Activated CD8-positive, alpha-beta memory T cell treated with anti-CD3 and anti-CD28 coated beads for 36 hours (primary cell): Measurements from ENCODE around the gene MXD3. TPM values are rescaled to one million over a fixed set of nuclear protein-coding genes. Genes with fewer than 3 reads are reported as not detected.

ENCODE experiments used
- CTCF ChIA-PET: fragments of 350-600 bp; sonication (Branson Sonifier 250); formaldehyde crosslinking; loops from one replicate; lab custom pipeline; 2021; ENCODE audit warnings: antibody characterized with exemption; lab: Charles Lee
- POLR2A ChIA-PET: fragments of 350-600 bp; sonication (Branson Sonifier 250); formaldehyde crosslinking; loops from one replicate; lab custom pipeline; 2021; ENCODE audit warnings: antibody characterized with exemption; lab: Charles Lee
- total RNA-seq, 2 experiments: library from RNA; stranded (reverse); gene quantifications; one replicate each; pipeline ENCODE4 v1.2.3, GENCODE V29; 2021

Gene MXD3
- total RNA-seq, 2 experiments from 2014 or later = 11.0 to 11.8 TPM

- CTCF ChIA-PET = interaction anchor here (0.5 to 2.0 kb wide), 7 partner anchors 9 to 188 kb away, joined by 3 to 6 read pairs (median 3); no protein-coding TSS in a partner anchor
- POLR2A ChIA-PET = interaction anchor here (1.5 kb wide), 1 partner anchor 168 kb away, joined by 3 read pairs; no protein-coding TSS in a partner anchor
Observed at GRCh38 chr5:177301503-177302165, 10.1 kb downstream of the MXD3 start.

- POLR2A ChIA-PET = interaction anchor here (1.5 kb wide), 1 partner anchor 168 kb away, joined by 3 read pairs; no protein-coding TSS in a partner anchor
Observed at GRCh38 chr5:177300951-177301350, 10.7 kb downstream of the MXD3 start.

GRCh38 chr5:177300236-177300880 is 11.3 kb downstream of the MXD3 start:
- POLR2A ChIA-PET = interaction anchor here (0.6 to 1.5 kb wide), 2 partner anchors 13 to 167 kb away, joined by 3 read pairs; no protein-coding TSS in a partner anchor
- CTCF ChIA-PET = interaction anchor here (1.2 to 2.3 kb wide), 4 partner anchors 8 to 198 kb away, joined by 3 to 7 read pairs (median 4); partner anchors contain the start of gene PDLIM7

More at GRCh38 chr5:177300951-177301350, 10.7 kb downstream of the MXD3 start:
- CTCF ChIA-PET = interaction anchor here (0.5 to 2.3 kb wide), 7 partner anchors 9 to 187 kb away, joined by 3 to 7 read pairs (median 4); no protein-coding TSS in a partner anchor

- CTCF ChIA-PET = interaction anchor here (1.2 to 2.3 kb wide), 2 partner anchors 10 to 198 kb away, joined by 3 to 7 read pairs; partner anchors contain the start of gene PDLIM7
- POLR2A ChIA-PET = interaction anchor here (0.6 kb wide), 1 partner anchor 14 kb away, joined by 3 read pairs; no protein-coding TSS in a partner anchor
Observed at GRCh38 chr5:177299697-177300096, 12.0 kb downstream of the MXD3 start.

- ChIA-PET CTCF (interaction anchor here (1.1 kb wide), 2 partner anchors 11 to 66 kb away, joined by 3 to 4 read pairs; no protein-coding TSS in a partner anchor), POLR2A (no interaction called here)
Observed at GRCh38 chr5:177297922-177298321, 13.8 kb downstream of the MXD3 start.

- ChIA-PET CTCF (interaction anchor here (0.8 kb wide), 1 partner anchor 13 kb away, joined by 4 read pairs; no protein-coding TSS in a partner anchor), POLR2A (interaction anchor here (0.6 kb wide), 1 partner anchor 289 kb away, joined by 3 read pairs; no protein-coding TSS in a partner anchor)
Observed at GRCh38 chr5:177296581-177296980, 15.1 kb downstream of the MXD3 start.

- ChIA-PET POLR2A (no interaction called here), CTCF (no interaction called here)
Observed at GRCh38 chr5:177295924-177296323, 15.8 kb downstream of the MXD3 start.

GRCh38 chr5:177294632-177295031 is 17.1 kb downstream of the MXD3 start:
- CTCF ChIA-PET = interaction anchor here (0.9 kb wide), 1 partner anchor 9 kb away, joined by 3 read pairs; no protein-coding TSS in a partner anchor
- POLR2A ChIA-PET = no interaction called here

- CTCF ChIA-PET = interaction anchor here (0.9 to 1.5 kb wide), 2 partner anchors 9 to 16 kb away, joined by 3 to 4 read pairs; no protein-coding TSS in a partner anchor
- POLR2A ChIA-PET = no interaction called here
Observed at GRCh38 chr5:177293819-177294581, 17.7 kb downstream of the MXD3 start.

GRCh38 chr5:177291735-177292134 is 20.0 kb downstream of the MXD3 start:
- ChIA-PET POLR2A (no interaction called here), CTCF (interaction anchor here (0.6 to 1.3 kb wide), 3 partner anchors 10 to 53 kb away, joined by 3 to 4 read pairs (median 3); no protein-coding TSS in a partner anchor)

- CTCF ChIA-PET = interaction anchor here (1.3 kb wide), 1 partner anchor 19 kb away, joined by 4 read pairs; no protein-coding TSS in a partner anchor
- POLR2A ChIA-PET = no interaction called here
Observed at GRCh38 chr5:177290816-177291596, 20.7 kb downstream of the MXD3 start.

- POLR2A ChIA-PET = no interaction called here
- CTCF ChIA-PET = no interaction called here
Observed at GRCh38 chr5:177288191-177288590, 23.5 kb downstream of the MXD3 start.

GRCh38 chr5:177276886-177277285 is 34.8 kb downstream of the MXD3 start:
- ChIA-PET POLR2A (interaction anchor here (0.8 kb wide), 1 partner anchor 30 kb away, joined by 3 read pairs; no protein-coding TSS in a partner anchor), CTCF (interaction anchor here (0.7 to 1.5 kb wide), 3 partner anchors 10 to 163 kb away, joined by 3 to 9 read pairs (median 4); no protein-coding TSS in a partner anchor)

GRCh38 chr5:177275883-177276282 is 35.8 kb downstream of the MXD3 start:
- POLR2A ChIA-PET = no interaction called here

GRCh38 chr5:177271113-177271512 is 40.6 kb downstream of the MXD3 start:
- CTCF ChIA-PET = interaction anchor here (0.7 to 1.1 kb wide), 2 partner anchors 34 to 39 kb away, joined by 3 read pairs; no protein-coding TSS in a partner anchor
- POLR2A ChIA-PET = no interaction called here

More at GRCh38 chr5:177275883-177276282, 35.8 kb downstream of the MXD3 start:
- CTCF ChIA-PET = interaction anchor here (0.6 kb wide), 1 partner anchor 223 kb away, joined by 3 read pairs; no protein-coding TSS in a partner anchor

- ChIA-PET POLR2A (no interaction called here), CTCF (interaction anchor here (1.1 kb wide), 1 partner anchor 39 kb away, joined by 3 read pairs; no protein-coding TSS in a partner anchor)
Observed at GRCh38 chr5:177270653-177271052, 41.0 kb downstream of the MXD3 start.

- CTCF ChIA-PET = no interaction called here
- POLR2A ChIA-PET = no interaction called here
Observed at GRCh38 chr5:177269976-177270375, 41.7 kb downstream of the MXD3 start.
